ENCODE data around the gene CTRL.

The CTRL gene

GRCh38 chr16:67963662-67964321, 32.1 kb upstream of the CTRL start:
- peak in 2 of 56 donors; percentile 11 to 16 for DNase-seq

- peak in 9 of 56 donors; percentile 10 to 57 (median 42) for DNase-seq
Measured at GRCh38 chr16:67963292-67963661, 31.6 kb upstream of the CTRL start.

GRCh38 chr16:67962135-67962534, 30.5 kb upstream of the CTRL start:
- DNase-seq = no peak

- peak in 1 of 56 donors; percentile 44 for DNase-seq
Measured at GRCh38 chr16:67961551-67961957, 29.9 kb upstream of the CTRL start.

GRCh38 chr16:67959536-67960329, 28.1 kb upstream of the CTRL start:
- DNase-seq = no peak

- no peak for DNase-seq
Measured at GRCh38 chr16:67957622-67958021, 26.0 kb upstream of the CTRL start.

- DNase-seq = no peak
Measured at GRCh38 chr16:67954421-67955196, 22.9 kb upstream of the CTRL start.

GRCh38 chr16:67953641-67954375, 22.1 kb upstream of the CTRL start:
- no peak for DNase-seq

GRCh38 chr16:67951485-67951884, 19.8 kb upstream of the CTRL start:
- peak in 55 of 56 donors; percentile 39 to 93 (median 85) for DNase-seq

- DNase-seq = no peak
Measured at GRCh38 chr16:67950335-67950843, 18.7 kb upstream of the CTRL start.

GRCh38 chr16:67949645-67950044, 18.0 kb upstream of the CTRL start:
- DNase-seq = no peak

GRCh38 chr16:67948015-67948414, 16.4 kb upstream of the CTRL start:
- DNase-seq = no peak

GRCh38 chr16:67946966-67947558, 15.4 kb upstream of the CTRL start:
- no peak for DNase-seq

- no peak for DNase-seq
Measured at GRCh38 chr16:67946128-67946569, 14.5 kb upstream of the CTRL start.

- DNase-seq = no peak
Measured at GRCh38 chr16:67945392-67945933, 13.8 kb upstream of the CTRL start.

- DNase-seq = no peak
Measured at GRCh38 chr16:67944690-67945391, 13.2 kb upstream of the CTRL start.

GRCh38 chr16:67943619-67944504, 12.2 kb upstream of the CTRL start, which contains the start of gene LCAT:
Gene LCAT, minus strand, starts transcription at chr16:67944120. Its CDS starts 19 bp downstream, at chr16:67944101.
- DNase-seq = peak in 53 of 56 donors; percentile 27 to 95 (median 75)

GRCh38 chr16:67943256-67943618, 11.6 kb upstream of the CTRL start:
- DNase-seq = no peak
